RWPE1 (cell line): ENCODE measurements around the gene BMP6.

Experiments
- CTCF ChIA-PET: fragments of 350-600 bp; sonication (Branson Sonifier 250); formaldehyde crosslinking; extraction: SDS; loops from one replicate; lab custom pipeline; 2021; lab: Yijun Ruan, JAX
- POLR2A ChIA-PET: fragments of 400-600 bp; formaldehyde crosslinking; extraction: SDS; loops from one replicate; lab custom pipeline; 2020; ENCODE audit warnings: antibody characterized with exemption; ENCODE audit not compliant: low non-redundant PET; lab: Yijun Ruan, JAX
- DNase-seq: peaks from one replicate; pipeline ENCODE4 v3.0.0; 2012; ENCODE audit warnings: low spot score
- H3K27ac ChIP-seq: fragments of 450-650 bp; 2 replicates; pipeline ENCODE4 v1.5.1; 2017
- TF ChIP-seq, protein P1 (sequence below): fragments of 450-650 bp; conservative IDR thresholded peaks from 2 replicates; pipeline ENCODE4 v1.5.1; 2017; ENCODE audit warnings: low read depth, mild to moderate bottlenecking

BMP6 gene

DNA sequence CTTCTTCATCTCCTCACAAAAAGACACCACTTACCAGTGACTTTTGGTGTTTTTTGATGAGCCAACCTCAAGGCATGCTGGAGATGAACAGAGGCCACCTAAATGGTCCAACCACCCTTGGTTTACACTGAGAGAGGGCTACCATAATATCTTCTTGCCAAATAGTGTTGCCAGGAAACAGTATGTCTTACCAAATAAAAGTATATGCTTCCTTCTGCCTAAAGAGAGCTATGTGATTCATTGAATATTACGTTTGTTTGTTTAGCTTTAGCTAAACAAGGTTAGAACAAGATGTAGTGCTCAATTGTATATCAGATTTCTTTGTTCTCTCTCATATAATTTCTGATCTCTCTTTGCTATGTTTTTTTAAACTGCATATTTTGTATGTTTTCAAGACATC, 40.6 kb upstream of the BMP6 start:
- POLR2A ChIA-PET, result no interaction called here
- DNase-seq, result no peak
- TF ChIP-seq, protein P1, sequence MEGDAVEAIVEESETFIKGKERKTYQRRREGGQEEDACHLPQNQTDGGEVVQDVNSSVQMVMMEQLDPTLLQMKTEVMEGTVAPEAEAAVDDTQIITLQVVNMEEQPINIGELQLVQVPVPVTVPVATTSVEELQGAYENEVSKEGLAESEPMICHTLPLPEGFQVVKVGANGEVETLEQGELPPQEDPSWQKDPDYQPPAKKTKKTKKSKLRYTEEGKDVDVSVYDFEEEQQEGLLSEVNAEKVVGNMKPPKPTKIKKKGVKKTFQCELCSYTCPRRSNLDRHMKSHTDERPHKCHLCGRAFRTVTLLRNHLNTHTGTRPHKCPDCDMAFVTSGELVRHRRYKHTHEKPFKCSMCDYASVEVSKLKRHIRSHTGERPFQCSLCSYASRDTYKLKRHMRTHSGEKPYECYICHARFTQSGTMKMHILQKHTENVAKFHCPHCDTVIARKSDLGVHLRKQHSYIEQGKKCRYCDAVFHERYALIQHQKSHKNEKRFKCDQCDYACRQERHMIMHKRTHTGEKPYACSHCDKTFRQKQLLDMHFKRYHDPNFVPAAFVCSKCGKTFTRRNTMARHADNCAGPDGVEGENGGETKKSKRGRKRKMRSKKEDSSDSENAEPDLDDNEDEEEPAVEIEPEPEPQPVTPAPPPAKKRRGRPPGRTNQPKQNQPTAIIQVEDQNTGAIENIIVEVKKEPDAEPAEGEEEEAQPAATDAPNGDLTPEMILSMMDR, result no peak
- CTCF ChIA-PET, result no interaction called here
- no peak overlapping the region for H3K27ac ChIP-seq

DNA sequence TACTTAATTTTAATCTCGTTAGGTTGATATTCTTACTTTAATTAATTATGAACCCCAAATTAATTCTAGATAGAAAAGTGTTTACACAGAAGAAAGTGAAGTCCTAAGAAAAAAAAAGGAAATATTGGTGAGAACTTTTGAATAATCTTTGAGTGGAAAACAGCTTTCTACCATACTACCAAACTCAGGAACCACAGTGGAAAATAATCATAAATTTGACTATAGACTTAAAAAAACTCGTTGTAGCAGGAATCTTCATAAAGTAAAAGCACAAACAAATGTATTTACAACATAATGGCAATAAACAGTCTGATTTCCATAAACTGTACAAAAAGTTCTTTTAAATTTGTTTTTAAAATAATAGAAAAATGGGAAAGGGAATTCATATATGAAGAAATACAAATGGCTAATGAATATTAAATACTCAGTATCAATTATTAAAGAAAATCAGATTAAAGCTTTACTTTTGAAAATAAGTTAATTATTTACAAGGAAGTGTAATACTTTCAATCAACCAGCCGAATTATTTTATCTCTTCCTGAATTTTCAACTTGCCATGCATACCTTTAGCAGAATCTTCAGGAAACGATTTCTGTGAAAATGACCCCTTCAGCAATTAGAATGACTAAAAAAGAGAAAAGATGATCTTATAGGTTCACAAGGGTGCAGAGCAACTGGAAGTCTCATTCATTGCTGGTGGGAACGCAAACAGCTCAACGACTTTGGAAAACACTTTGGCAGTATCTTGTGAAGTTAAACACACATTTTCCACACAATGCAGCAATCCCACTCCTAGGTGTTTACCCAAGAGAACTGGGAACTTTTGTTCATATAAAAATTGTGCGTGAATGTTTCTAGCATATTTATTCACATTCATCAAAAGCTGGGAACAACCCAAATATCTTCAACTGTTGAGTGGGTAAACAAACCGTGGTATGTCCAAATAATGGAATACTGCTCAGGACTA, 38.5 kb upstream of the BMP6 start:
- POLR2A ChIA-PET, result no interaction called here
- TF ChIP-seq, protein P1, result no peak
- no peak for DNase-seq
- H3K27ac ChIP-seq, result no peak overlapping the region
- CTCF ChIA-PET, result interaction anchor here (0.6 kb wide), 1 partner anchor 254 kb away, joined by 3 read pairs; no protein-coding TSS in a partner anchor

DNA sequence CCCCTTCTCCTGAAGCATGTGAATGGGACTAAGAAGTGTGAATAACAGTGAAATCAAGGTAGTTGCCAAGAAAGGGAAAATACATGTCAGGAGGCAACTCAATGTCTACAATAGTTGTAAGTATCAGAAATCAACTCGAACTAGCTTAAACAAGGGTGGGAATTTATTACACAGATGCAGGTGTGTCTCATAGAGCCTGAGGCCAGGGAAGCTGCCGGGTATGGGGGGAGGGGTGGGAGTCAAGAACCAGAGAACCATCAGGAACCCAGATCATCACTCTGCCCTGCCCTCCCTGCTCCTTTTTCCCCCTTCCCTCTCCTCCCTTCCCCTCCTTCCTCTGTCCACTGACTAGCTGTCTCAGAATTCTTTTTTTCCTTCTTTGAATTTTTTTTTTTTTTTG, 34.9 kb upstream of the BMP6 start:
- peak; percentile 50 for DNase-seq
- H3K27ac ChIP-seq, result peak overlapping the region; percentile 90
- TF ChIP-seq, protein P1, result no peak
- CTCF ChIA-PET, result interaction anchor here (0.7 kb wide), 3 partner anchors 23 to 648 kb away, joined by 3 read pairs; no protein-coding TSS in a partner anchor
- POLR2A ChIA-PET, result no interaction called here

DNA sequence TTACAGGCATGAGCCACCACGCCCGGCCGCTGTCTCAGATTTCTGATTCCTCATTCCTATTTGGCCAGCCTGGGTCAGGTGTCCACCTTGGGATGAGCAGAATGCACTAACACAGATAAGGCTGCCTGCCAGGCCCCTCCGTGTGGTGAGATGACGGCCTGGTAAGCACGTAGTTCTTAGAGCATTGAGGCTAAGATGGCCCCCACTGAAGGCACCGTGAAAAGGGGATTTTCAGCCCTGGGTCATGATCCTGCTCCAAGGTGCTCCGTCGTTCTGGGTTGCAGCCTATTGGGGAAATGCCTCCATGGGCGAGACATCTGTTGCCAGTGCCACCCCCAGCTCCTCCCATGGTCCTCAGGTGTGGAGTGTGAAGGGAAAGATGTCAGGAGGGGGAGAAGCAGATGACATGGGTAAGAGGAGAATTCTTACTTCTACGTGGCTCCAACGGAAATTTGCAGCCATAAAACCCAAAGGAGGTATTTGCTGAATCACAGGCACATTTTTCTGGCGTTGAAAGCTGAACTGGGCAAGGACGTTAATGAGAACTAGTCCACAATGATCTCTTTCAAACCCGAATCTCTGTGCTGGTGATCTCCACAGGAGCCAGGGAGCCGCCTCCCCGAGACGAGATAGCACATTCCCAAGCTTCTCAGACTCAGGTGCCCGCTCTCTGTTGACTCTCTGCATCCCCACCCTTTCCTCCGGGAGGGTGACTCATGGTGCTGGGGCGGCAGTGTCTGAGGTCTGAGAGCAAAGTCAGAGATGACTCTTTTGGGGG, 34.0 kb upstream of the BMP6 start:
- ChIA-PET POLR2A (no interaction called here), CTCF (interaction anchor here (0.7 kb wide), 2 partner anchors 549 to 585 kb away, joined by 3 read pairs; no protein-coding TSS in a partner anchor)
- TF ChIP-seq, protein P1, result no peak
- H3K27ac ChIP-seq, result peak overlapping the region; percentile 90
- DNase-seq, result peak; percentile 95

DNA sequence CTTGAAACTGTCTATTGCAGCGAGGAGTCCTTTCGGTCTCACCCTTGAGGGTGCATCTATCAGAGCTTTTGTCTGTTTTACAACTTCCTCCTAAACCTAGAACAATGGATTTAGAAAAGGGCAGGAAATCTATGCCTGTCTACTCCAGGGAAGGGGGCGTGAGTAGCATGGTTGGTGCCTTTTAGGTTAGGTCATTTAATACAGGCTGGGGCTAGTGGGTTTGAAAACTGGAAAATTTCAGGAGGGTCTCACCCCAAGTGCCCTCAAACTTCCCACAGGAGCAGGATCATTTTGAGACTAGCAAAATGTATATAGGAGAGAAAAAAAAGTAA, 33.5 kb upstream of the BMP6 start:
- no peak for DNase-seq
- ChIA-PET POLR2A (no interaction called here), CTCF (interaction anchor here (0.7 kb wide), 1 partner anchor 585 kb away, joined by 3 read pairs; no protein-coding TSS in a partner anchor)
- TF ChIP-seq, protein P1, result no peak
- H3K27ac ChIP-seq, result peak overlapping the region; percentile 90

DNA sequence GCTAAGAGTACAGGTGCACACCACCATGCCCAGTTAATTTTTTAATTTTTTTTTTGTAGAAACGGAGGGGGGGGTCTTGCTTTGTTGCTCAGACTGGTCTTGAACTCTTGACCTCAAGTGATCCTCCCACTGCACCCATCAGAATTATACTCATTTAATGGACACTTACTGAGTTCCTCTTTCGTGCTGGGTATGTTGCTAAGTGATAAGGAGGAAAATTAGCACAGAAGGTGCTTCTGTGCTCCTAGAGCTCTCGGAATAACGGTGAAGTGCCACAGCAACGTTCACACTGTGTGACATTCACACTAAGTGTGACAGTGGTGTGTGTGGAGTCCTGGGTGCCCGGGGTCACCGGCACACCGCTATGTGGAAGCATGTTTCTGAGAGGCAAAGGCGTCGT, 32.1 kb upstream of the BMP6 start:
- TF ChIP-seq, protein P1, result no peak
- ChIA-PET POLR2A (no interaction called here), CTCF (no interaction called here)
- no peak overlapping the region for H3K27ac ChIP-seq
- DNase-seq, result no peak
